HepG2 (cell line): ENCODE results near the gene MAML1. TPM values are rescaled to one million over a fixed set of nuclear protein-coding genes. Genes with fewer than 3 reads are reported as not detected.

ENCODE experiments used
- ARHGAP35 ChIP-seq: sonication (generic); formaldehyde crosslinking; IDR thresholded peaks from 2 replicates; pipeline ENCODE4 v1.9.0; 2022; ENCODE audit warnings: mild to moderate bottlenecking, inconsistent platforms, moderate library complexity, missing genetic modification reagents, borderline replicate concordance
- ARNT2 ChIP-seq: sonication (generic); formaldehyde crosslinking; IDR thresholded peaks from 2 replicates; pipeline ENCODE4 v1.8.0; 2022; ENCODE audit warnings: mild to moderate bottlenecking, low read depth, missing genetic modification reagents, moderate library complexity
- BRCA1 ChIP-seq: sonication (generic); formaldehyde crosslinking; IDR thresholded peaks from 2 replicates; pipeline ENCODE4 v1.4.0; 2020; ENCODE audit warnings: missing genetic modification reagents
- CEBPB ChIP-seq: IDR thresholded peaks from 2 replicates; pipeline ENCODE4 v1.6.1; 2011; ENCODE audit warnings: low read depth, low read length, improper control_type of control experiment, borderline replicate concordance
- FOXA1 ChIP-seq, 2 experiments: fragments of 450-650 bp in 1 of 2; sonication (generic) in 1 of 2; formaldehyde crosslinking in 1 of 2; IDR thresholded peaks; 2 replicates each; pipeline versions ENCODE4 v1.4.0 to v1.6.1; 2016 to 2020; ENCODE audit warnings: missing genetic modification reagents in 1 of 2
- ISX ChIP-seq: sonication (generic); formaldehyde crosslinking; conservative IDR thresholded peaks from 2 replicates; pipeline ENCODE4 v1.5.0; 2020; ENCODE audit warnings: missing genetic modification reagents
- KDM5B ChIP-seq: sonication (generic); formaldehyde crosslinking; IDR thresholded peaks from 2 replicates; pipeline ENCODE4 v1.4.0; 2020; ENCODE audit warnings: missing genetic modification reagents, mild to moderate bottlenecking, borderline replicate concordance
- NKX3-1 ChIP-seq: sonication (generic); formaldehyde crosslinking; IDR thresholded peaks from 2 replicates; pipeline ENCODE4 v1.5.0; 2020; ENCODE audit warnings: missing genetic modification reagents
- PHF8 ChIP-seq: sonication (generic); formaldehyde crosslinking; IDR thresholded peaks from 2 replicates; pipeline ENCODE4 v1.5.0; 2020; ENCODE audit warnings: missing genetic modification reagents
- PTBP1 ChIP-seq: fragments of 200-400 bp; formaldehyde crosslinking; IDR thresholded peaks from 2 replicates; pipeline ENCODE4 v1.6.1; 2018; ENCODE audit warnings: low read length, low read depth; ENCODE audit not compliant: poor library complexity, severe bottlenecking
- ZBTB7B ChIP-seq: sonication (generic); formaldehyde crosslinking; IDR thresholded peaks from 2 replicates; pipeline ENCODE4 v1.4.0; 2020; ENCODE audit warnings: missing genetic modification reagents
- ZBTB8A ChIP-seq: sonication (generic); formaldehyde crosslinking; IDR thresholded peaks from 2 replicates; pipeline ENCODE4 v1.4.0; 2020; ENCODE audit warnings: mild to moderate bottlenecking, low read depth, missing genetic modification reagents, borderline replicate concordance
- ZNF225 ChIP-seq: sonication (generic); formaldehyde crosslinking; IDR thresholded peaks from 2 replicates; pipeline ENCODE4 v1.4.0; 2020; ENCODE audit warnings: mild to moderate bottlenecking, missing genetic modification reagents
- ZNF264 ChIP-seq: sonication (generic); formaldehyde crosslinking; IDR thresholded peaks from 2 replicates; pipeline ENCODE4 v1.4.0; 2020; ENCODE audit warnings: missing genetic modification reagents
- ZNF468 ChIP-seq: sonication (generic); formaldehyde crosslinking; IDR thresholded peaks from 2 replicates; pipeline ENCODE4 v1.8.0; 2022; ENCODE audit warnings: mild to moderate bottlenecking, moderate library complexity, missing genetic modification reagents
- ZNF510 ChIP-seq: sonication (generic); formaldehyde crosslinking; IDR thresholded peaks from 2 replicates; pipeline ENCODE4 v1.4.0; 2020; ENCODE audit warnings: low read depth, mild to moderate bottlenecking, missing genetic modification reagents
- polyA plus RNA-seq, 8 experiments: library from polyadenylated mRNA; depleted of rRNA in 3 of 8; stranded (reverse) in 7 of 8; unstranded in 1 of 8; fragments of >200 nt; fragmentation: Illumina TruSeq in 4 of 8; extraction: Trizol in 4 of 8; gene quantifications; 2 replicates each; pipeline versions ENCODE4 v1.2.1 to v1.2.3, GENCODE V29; 2011 to 2016; ENCODE audit warnings: low read depth in 4 of 8, missing spikeins in 1 of 8, mixed read lengths in 1 of 8; ENCODE audit not compliant: insufficient read depth in 1 of 8
- total RNA-seq, 5 experiments: library from RNA; depleted of rRNA; stranded (reverse); fragments of >200 nt; fragmentation: Illumina TruSeq; extraction: Trizol; gene quantifications; 2 replicates each; pipeline ENCODE4 v1.2.3, GENCODE V29; 2016; ENCODE audit warnings: low read depth in 1 of 5
- TF ChIP-seq, protein P1 (sequence below): sonication (generic); formaldehyde crosslinking; IDR thresholded peaks from 2 replicates; pipeline ENCODE4 v1.5.1; 2020; ENCODE audit warnings: mild to moderate bottlenecking, missing genetic modification reagents, moderate library complexity
- TF ChIP-seq, protein P2 (sequence below): sonication (generic); formaldehyde crosslinking; IDR thresholded peaks from 2 replicates; pipeline ENCODE4 v1.4.0; 2020; ENCODE audit warnings: low read depth, mild to moderate bottlenecking, missing genetic modification reagents
- TF ChIP-seq, protein P3 (sequence below): sonication (generic); formaldehyde crosslinking; IDR thresholded peaks from 2 replicates; pipeline ENCODE4 v1.5.1; 2020; ENCODE audit warnings: missing genetic modification reagents, mild to moderate bottlenecking, borderline replicate concordance
- TF ChIP-seq, protein P4 (sequence below): sonication (generic); formaldehyde crosslinking; IDR thresholded peaks from 2 replicates; pipeline ENCODE4 v1.5.0; 2020; ENCODE audit warnings: missing genetic modification reagents

Gene MAML1
- total and polyA plus RNA-seq, 2 of the 13 experiments (the other 11 are each of a cell fraction or from before 2014, with no cell fraction given): 10.0 to 10.8 TPM

DNA sequence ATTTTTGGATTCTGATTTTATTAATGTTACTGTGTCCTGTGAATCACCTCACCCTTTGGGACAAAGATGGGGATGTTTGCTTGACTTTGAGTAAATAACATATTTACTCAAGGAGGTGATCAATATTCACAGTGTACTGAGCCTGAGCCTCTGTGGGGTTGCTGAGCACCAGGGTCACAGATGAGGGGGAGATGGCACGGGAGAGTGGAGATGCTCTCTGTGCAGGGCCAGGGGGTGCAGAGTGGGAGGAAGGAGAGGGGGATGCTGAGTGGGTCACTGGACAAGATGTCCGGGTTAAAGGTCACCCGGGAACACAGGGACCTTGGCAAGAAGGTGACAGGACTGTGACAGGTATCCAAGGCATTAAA, 92.1 kb downstream of the MAML1 start (continued):
- TF ChIP-seq, protein P1, sequence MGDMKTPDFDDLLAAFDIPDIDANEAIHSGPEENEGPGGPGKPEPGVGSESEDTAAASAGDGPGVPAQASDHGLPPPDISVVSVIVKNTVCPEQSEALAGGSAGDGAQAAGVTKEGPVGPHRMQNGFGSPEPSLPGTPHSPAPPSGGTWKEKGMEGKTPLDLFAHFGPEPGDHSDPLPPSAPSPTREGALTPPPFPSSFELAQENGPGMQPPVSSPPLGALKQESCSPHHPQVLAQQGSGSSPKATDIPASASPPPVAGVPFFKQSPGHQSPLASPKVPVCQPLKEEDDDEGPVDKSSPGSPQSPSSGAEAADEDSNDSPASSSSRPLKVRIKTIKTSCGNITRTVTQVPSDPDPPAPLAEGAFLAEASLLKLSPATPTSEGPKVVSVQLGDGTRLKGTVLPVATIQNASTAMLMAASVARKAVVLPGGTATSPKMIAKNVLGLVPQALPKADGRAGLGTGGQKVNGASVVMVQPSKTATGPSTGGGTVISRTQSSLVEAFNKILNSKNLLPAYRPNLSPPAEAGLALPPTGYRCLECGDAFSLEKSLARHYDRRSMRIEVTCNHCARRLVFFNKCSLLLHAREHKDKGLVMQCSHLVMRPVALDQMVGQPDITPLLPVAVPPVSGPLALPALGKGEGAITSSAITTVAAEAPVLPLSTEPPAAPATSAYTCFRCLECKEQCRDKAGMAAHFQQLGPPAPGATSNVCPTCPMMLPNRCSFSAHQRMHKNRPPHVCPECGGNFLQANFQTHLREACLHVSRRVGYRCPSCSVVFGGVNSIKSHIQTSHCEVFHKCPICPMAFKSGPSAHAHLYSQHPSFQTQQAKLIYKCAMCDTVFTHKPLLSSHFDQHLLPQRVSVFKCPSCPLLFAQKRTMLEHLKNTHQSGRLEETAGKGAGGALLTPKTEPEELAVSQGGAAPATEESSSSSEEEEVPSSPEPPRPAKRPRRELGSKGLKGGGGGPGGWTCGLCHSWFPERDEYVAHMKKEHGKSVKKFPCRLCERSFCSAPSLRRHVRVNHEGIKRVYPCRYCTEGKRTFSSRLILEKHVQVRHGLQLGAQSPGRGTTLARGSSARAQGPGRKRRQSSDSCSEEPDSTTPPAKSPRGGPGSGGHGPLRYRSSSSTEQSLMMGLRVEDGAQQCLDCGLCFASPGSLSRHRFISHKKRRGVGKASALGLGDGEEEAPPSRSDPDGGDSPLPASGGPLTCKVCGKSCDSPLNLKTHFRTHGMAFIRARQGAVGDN (CRISPR knock-in tag): no peak
- TF ChIP-seq ZNF468 (CRISPR knock-in tag) (no peak), ARHGAP35 (CRISPR knock-in tag) (no peak), CEBPB (no peak), ZNF510 (no peak), PTBP1 (no peak), ZBTB7B (CRISPR knock-in tag) (no peak), ARNT2 (CRISPR knock-in tag) (no peak), FOXA1 (IDR thresholded peaks at IDR 0.05) (peak; percentile 72), FOXA1 (CRISPR knock-in tag; IDR thresholded peaks at IDR 0.05) (peak; percentile 54; the same call in 1 of the 2 replicates), PHF8 (CRISPR knock-in tag) (no peak), ZBTB8A (CRISPR knock-in tag) (no peak), NKX3-1 (CRISPR knock-in tag) (no peak), ZNF225 (no peak), ISX (no peak), ZNF264 (CRISPR knock-in tag) (no peak), KDM5B (CRISPR knock-in tag) (no peak), BRCA1 (no peak)
- TF ChIP-seq, protein P2, sequence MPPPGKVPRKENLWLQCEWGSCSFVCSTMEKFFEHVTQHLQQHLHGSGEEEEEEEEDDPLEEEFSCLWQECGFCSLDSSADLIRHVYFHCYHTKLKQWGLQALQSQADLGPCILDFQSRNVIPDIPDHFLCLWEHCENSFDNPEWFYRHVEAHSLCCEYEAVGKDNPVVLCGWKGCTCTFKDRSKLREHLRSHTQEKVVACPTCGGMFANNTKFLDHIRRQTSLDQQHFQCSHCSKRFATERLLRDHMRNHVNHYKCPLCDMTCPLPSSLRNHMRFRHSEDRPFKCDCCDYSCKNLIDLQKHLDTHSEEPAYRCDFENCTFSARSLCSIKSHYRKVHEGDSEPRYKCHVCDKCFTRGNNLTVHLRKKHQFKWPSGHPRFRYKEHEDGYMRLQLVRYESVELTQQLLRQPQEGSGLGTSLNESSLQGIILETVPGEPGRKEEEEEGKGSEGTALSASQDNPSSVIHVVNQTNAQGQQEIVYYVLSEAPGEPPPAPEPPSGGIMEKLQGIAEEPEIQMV: no peak
- TF ChIP-seq, protein P3, sequence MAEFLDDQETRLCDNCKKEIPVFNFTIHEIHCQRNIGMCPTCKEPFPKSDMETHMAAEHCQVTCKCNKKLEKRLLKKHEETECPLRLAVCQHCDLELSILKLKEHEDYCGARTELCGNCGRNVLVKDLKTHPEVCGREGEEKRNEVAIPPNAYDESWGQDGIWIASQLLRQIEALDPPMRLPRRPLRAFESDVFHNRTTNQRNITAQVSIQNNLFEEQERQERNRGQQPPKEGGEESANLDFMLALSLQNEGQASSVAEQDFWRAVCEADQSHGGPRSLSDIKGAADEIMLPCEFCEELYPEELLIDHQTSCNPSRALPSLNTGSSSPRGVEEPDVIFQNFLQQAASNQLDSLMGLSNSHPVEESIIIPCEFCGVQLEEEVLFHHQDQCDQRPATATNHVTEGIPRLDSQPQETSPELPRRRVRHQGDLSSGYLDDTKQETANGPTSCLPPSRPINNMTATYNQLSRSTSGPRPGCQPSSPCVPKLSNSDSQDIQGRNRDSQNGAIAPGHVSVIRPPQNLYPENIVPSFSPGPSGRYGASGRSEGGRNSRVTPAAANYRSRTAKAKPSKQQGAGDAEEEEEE (CRISPR knock-in tag): no peak
- TF ChIP-seq, protein P4, sequence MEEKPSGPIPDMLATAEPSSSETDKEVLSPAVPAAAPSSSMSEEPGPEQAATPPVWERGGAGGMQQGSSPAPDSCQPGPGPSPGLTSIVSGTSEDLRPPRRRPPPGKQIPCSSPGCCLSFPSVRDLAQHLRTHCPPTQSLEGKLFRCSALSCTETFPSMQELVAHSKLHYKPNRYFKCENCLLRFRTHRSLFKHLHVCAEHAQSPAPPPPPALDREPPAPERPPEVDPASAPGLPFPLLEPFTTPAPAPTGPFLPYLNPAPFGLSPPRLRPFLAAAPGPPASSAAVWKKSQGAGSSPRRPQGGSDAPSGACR (CRISPR knock-in tag): no peak
